Esophagus (tissue), 2 donors: ENCODE results near the gene KRTAP6-2. TPM values are rescaled to one million over a fixed set of nuclear protein-coding genes. Genes with fewer than 3 reads are reported as not detected.

Source experiments
- H3K27ac ChIP-seq, 2 donors: one replicate each; pipeline ENCODE4 v1.5.1; 2013; ENCODE audit warnings: low read depth in 2 of 2, mild to moderate bottlenecking in 2 of 2, inconsistent platforms in 1 of 2, low read length in 1 of 2, moderate library complexity in 1 of 2
- H3K27me3 ChIP-seq, 2 donors: one replicate each; pipeline ENCODE4 v1.6.1; 2013; ENCODE audit warnings: low read length in 2 of 2, control low read depth in 1 of 2, mild to moderate bottlenecking in 1 of 2; ENCODE audit not compliant: insufficient read depth in 2 of 2, control insufficient read depth in 1 of 2
- H3K36me3 ChIP-seq, 2 donors: one replicate each; pipeline ENCODE4 v1.6.1; 2013; ENCODE audit warnings: low read length in 1 of 2; ENCODE audit not compliant: control insufficient read depth in 2 of 2, insufficient read depth in 2 of 2
- H3K4me1 ChIP-seq, 2 donors: one replicate each; pipeline ENCODE4 v1.6.1; 2013; ENCODE audit warnings: low read length in 1 of 2; ENCODE audit not compliant: control insufficient read depth in 2 of 2, insufficient read depth in 2 of 2
- H3K4me3 ChIP-seq, 2 donors: one replicate each; pipeline ENCODE4 v1.5.1; 2013; ENCODE audit warnings: low read length in 2 of 2, mild to moderate bottlenecking in 2 of 2, low read depth in 1 of 2, moderate library complexity in 1 of 2
- H3K9me3 ChIP-seq, 2 donors: one replicate each; pipeline ENCODE4 v1.6.1; 2013; ENCODE audit warnings: mild to moderate bottlenecking in 2 of 2, low read depth in 1 of 2, low read length in 1 of 2, moderate library complexity in 1 of 2; ENCODE audit not compliant: control insufficient read depth in 2 of 2, insufficient read depth in 1 of 2
- WGBS, 2 donors: extraction: QIAGEN DNeasy Blood & Tissue Kit; methylation state at CpG; one replicate each; pipeline ENCODE4 v1.1.7; 2013; 5-methylcytosine and 5-hydroxymethylcytosine counted together
- polyA plus RNA-seq, 2 donors: library from polyadenylated mRNA; stranded (reverse); fragments of 200-250 nt; gene quantifications; one replicate each; pipeline ENCODE4 v1.2.3, GENCODE V29; 2013
- donor health status: healthy with polysubstance abuse.
- donor health status: Bipolar disorder and iron deficiency.

The KRTAP6-2 gene
- polyA plus RNA-seq, 2 donors: not detected

GRCh38 chr21:30620080-30620479, 21.4 kb upstream of the KRTAP6-2 start:
- Histone ChIP-seq H3K27me3 (no peaks in the 10 kb centered on the region), H3K9me3 (peaks cover 3 to 6% of the 10 kb centered on the region in 2 donors), H3K4me3 (no peak overlapping the region), H3K4me1 (no peaks in the 10 kb centered on the region), H3K36me3 (no peaks in the 10 kb centered on the region), H3K27ac (no peak overlapping the region)

GRCh38 chr21:30616125-30616524, 17.4 kb upstream of the KRTAP6-2 start, which contains the start of gene KRTAP20-1:
Gene KRTAP20-1 (plus strand): TSS chr21:30616425. CDS start chr21:30616455, 30 bp downstream.
- no peak within 1 kb of the TSS for H3K27ac ChIP-seq
- no peaks in the 10 kb centered on the region for H3K36me3 ChIP-seq
- no peaks in the 10 kb centered on the region for H3K27me3 ChIP-seq
- H3K4me3 ChIP-seq: no peak within 1 kb of the TSS
- H3K9me3 ChIP-seq: no peaks in the 10 kb centered on the region
- H3K4me1 ChIP-seq: no peaks in the 10 kb centered on the region
- WGBS, 2 donors: 92 to 96% methylated on average over 2 of the region's 2 CpGs

- Histone ChIP-seq H3K27me3 (no peaks in the 10 kb centered on the region), H3K4me3 (no peak overlapping the region), H3K4me1 (no peaks in the 10 kb centered on the region), H3K36me3 (no peaks in the 10 kb centered on the region), H3K9me3 (no peaks in the 10 kb centered on the region), H3K27ac (no peak overlapping the region)
These were observed 16.5 kb upstream of the KRTAP6-2 start for GRCh38 chr21:30615199-30615598.

- Histone ChIP-seq H3K9me3 (no peaks in the 10 kb centered on the region), H3K27me3 (no peaks in the 10 kb centered on the region), H3K36me3 (no peaks in the 10 kb centered on the region), H3K27ac (no peak within 1 kb of the TSS), H3K4me3 (no peak within 1 kb of the TSS), H3K4me1 (no peaks in the 10 kb centered on the region)
- 62 to 69% methylated on average over 2 of the region's 2 CpGs for WGBS, 2 donors
These were observed 15.1 kb upstream of the KRTAP6-2 start, which contains the start of gene KRTAP6-1 for GRCh38 chr21:30613836-30614235. Gene KRTAP6-1 (minus strand): TSS chr21:30613930. CDS start chr21:30613904, 26 bp downstream.

GRCh38 chr21:30612132-30612531, 13.4 kb upstream of the KRTAP6-2 start:
- H3K27me3 ChIP-seq: no peaks in the 10 kb centered on the region
- no peaks in the 10 kb centered on the region for H3K4me1 ChIP-seq
- H3K9me3 ChIP-seq: no peaks in the 10 kb centered on the region
- no peaks in the 10 kb centered on the region for H3K36me3 ChIP-seq
- no peak overlapping the region for H3K27ac ChIP-seq
- WGBS, 2 donors: 71 to 74% methylated on average over 2 of the region's 2 CpGs
- no peak overlapping the region for H3K4me3 ChIP-seq

GRCh38 chr21:30605968-30606367, 7.3 kb upstream of the KRTAP6-2 start:
- Histone ChIP-seq H3K27me3 (no peaks in the 10 kb centered on the region), H3K4me3 (no peak overlapping the region), H3K9me3 (no peaks in the 10 kb centered on the region), H3K4me1 (no peaks in the 10 kb centered on the region), H3K36me3 (no peaks in the 10 kb centered on the region), H3K27ac (no peak overlapping the region)
- WGBS, 2 donors: 82 to 83% methylated on average over 2 of the region's 2 CpGs

GRCh38 chr21:30600787-30601186, 2.1 kb upstream of the KRTAP6-2 start, which contains the start of gene KRTAP22-1:
Gene KRTAP22-1 (plus strand): TSS chr21:30601087.
- Histone ChIP-seq H3K4me3 (no peak within 1 kb of the TSS), H3K9me3 (peaks cover 3 to 4% of the 10 kb centered on the region in 2 donors), H3K27ac (no peak within 1 kb of the TSS), H3K36me3 (no peaks in the 10 kb centered on the region), H3K4me1 (no peaks in the 10 kb centered on the region), H3K27me3 (no peaks in the 10 kb centered on the region)
- WGBS, 2 donors: 53 to 54% methylated on average over 1 of the region's 1 CpG

GRCh38 chr21:30592140-30592539, 6.6 kb downstream of the KRTAP6-2 start, which contains the start of gene KRTAP6-3:
Gene KRTAP6-3 (plus strand): TSS chr21:30592440. CDS start chr21:30592446, 6 bp downstream.
- no peak within 1 kb of the TSS for H3K27ac ChIP-seq
- H3K27me3 ChIP-seq: no peaks in the 10 kb centered on the region
- WGBS, 2 donors: 91 to 94% methylated on average over 4 of the region's 4 CpGs
- no peaks in the 10 kb centered on the region for H3K36me3 ChIP-seq
- no peaks in the 10 kb centered on the region for H3K9me3 ChIP-seq
- H3K4me1 ChIP-seq: no peaks in the 10 kb centered on the region
- no peak within 1 kb of the TSS for H3K4me3 ChIP-seq

- Histone ChIP-seq H3K4me3 (no peak within 1 kb of the TSS), H3K27ac (no peak within 1 kb of the TSS), H3K4me1 (no peaks in the 10 kb centered on the region), H3K36me3 (no peaks in the 10 kb centered on the region), H3K27me3 (no peaks in the 10 kb centered on the region), H3K9me3 (no peaks in the 10 kb centered on the region)
These were observed 8.4 kb downstream of the KRTAP6-2 start, which contains the start of gene KRTAP22-2 for GRCh38 chr21:30590297-30590696. Gene KRTAP22-2 (minus strand): TSS chr21:30590397.

- H3K9me3 ChIP-seq: no peaks in the 10 kb centered on the region
- H3K4me3 ChIP-seq: no peak overlapping the region
- WGBS, 2 donors: 71 to 72% methylated on average over 1 of the region's 1 CpG
- no peaks in the 10 kb centered on the region for H3K36me3 ChIP-seq
- H3K4me1 ChIP-seq: no peaks in the 10 kb centered on the region
- no peaks in the 10 kb centered on the region for H3K27me3 ChIP-seq
- H3K27ac ChIP-seq: no peak overlapping the region
These were observed 15.8 kb downstream of the KRTAP6-2 start for GRCh38 chr21:30582870-30583269.
